ENCODE results near the gene KCNAB3. TPM values are rescaled to one million over a fixed set of nuclear protein-coding genes. Genes with fewer than 3 reads are reported as not detected.

Gene KCNAB3
- total RNA-seq, 1 experiment from 2014 or later: not detected

- DNase-seq (ENCODE audit: low read depth): peak; percentile 70
- in situ Hi-C loops (cut with HindIII; ENCODE audit: low pct_unique_long_range_greater_than_20kb, low sequenced_read_pairs): no loop called here
Observed at GRCh38 chr17:7885367-7886226, 44.1 kb downstream of the KCNAB3 start.

GRCh38 chr17:7884581-7885366 lies 44.9 kb downstream of the KCNAB3 start:
- in situ Hi-C loops (cut with HindIII; ENCODE audit: low pct_unique_long_range_greater_than_20kb, low sequenced_read_pairs): no loop called here
- DNase-seq (ENCODE audit: low read depth): no peak

GRCh38 chr17:7883781-7884386 lies 45.8 kb downstream of the KCNAB3 start:
- in situ Hi-C loops (cut with HindIII; ENCODE audit: low pct_unique_long_range_greater_than_20kb, low sequenced_read_pairs): no loop called here
- peak; percentile 67 for DNase-seq (ENCODE audit: low read depth)

- in situ Hi-C loops (cut with HindIII; ENCODE audit: low pct_unique_long_range_greater_than_20kb, low sequenced_read_pairs): no loop called here
Observed at GRCh38 chr17:7882629-7883028, 47.0 kb downstream of the KCNAB3 start.

GRCh38 chr17:7882068-7882467 lies 47.6 kb downstream of the KCNAB3 start:
- no peak for DNase-seq (ENCODE audit: low read depth)
- in situ Hi-C loops (cut with HindIII; ENCODE audit: low pct_unique_long_range_greater_than_20kb, low sequenced_read_pairs): no loop called here

More at GRCh38 chr17:7882629-7883028, 47.0 kb downstream of the KCNAB3 start:
- DNase-seq (ENCODE audit: low read depth): no peak

- in situ Hi-C loops (cut with HindIII; ENCODE audit: low pct_unique_long_range_greater_than_20kb, low sequenced_read_pairs): no loop called here
Observed at GRCh38 chr17:7881276-7882054, 48.2 kb downstream of the KCNAB3 start.

GRCh38 chr17:7880076-7880868 lies 49.4 kb downstream of the KCNAB3 start:
- no peak for DNase-seq (ENCODE audit: low read depth)
- in situ Hi-C loops (cut with HindIII; ENCODE audit: low pct_unique_long_range_greater_than_20kb, low sequenced_read_pairs): no loop called here

More at GRCh38 chr17:7881276-7882054, 48.2 kb downstream of the KCNAB3 start:
- DNase-seq (ENCODE audit: low read depth): no peak

GRCh38 chr17:7878234-7878633 lies 51.4 kb downstream of the KCNAB3 start:
- in situ Hi-C loops (cut with HindIII; ENCODE audit: low pct_unique_long_range_greater_than_20kb, low sequenced_read_pairs): no loop called here
- no peak for DNase-seq (ENCODE audit: low read depth)

- no peak for DNase-seq (ENCODE audit: low read depth)
Observed at GRCh38 chr17:7875804-7876370, 53.8 kb downstream of the KCNAB3 start.

GRCh38 chr17:7873051-7873450 lies 56.6 kb downstream of the KCNAB3 start:
- in situ Hi-C loops (cut with HindIII; ENCODE audit: low pct_unique_long_range_greater_than_20kb, low sequenced_read_pairs): no loop called here

More at GRCh38 chr17:7875804-7876370, 53.8 kb downstream of the KCNAB3 start:
- in situ Hi-C loops (cut with HindIII; ENCODE audit: low pct_unique_long_range_greater_than_20kb, low sequenced_read_pairs): no loop called here

More at GRCh38 chr17:7873051-7873450, 56.6 kb downstream of the KCNAB3 start:
- no peak for DNase-seq (ENCODE audit: low read depth)

Other genes with a start within 250 kb of the KCNAB3 start
- gene TP53, start 242.4 kb downstream of the KCNAB3 start, total RNA-seq (2014; rRNA removed; shearing (Covaris generic); ENCODE audit: low replicate concordance): 24.4 and 27.3 TPM in 2 replicates
- 18.6 and 23.1 TPM in 2 replicates for gene WRAP53, start 241.4 kb downstream of the KCNAB3 start, total RNA-seq (2014; rRNA removed; shearing (Covaris generic); ENCODE audit: low replicate concordance)
- gene EFNB3, start 224.7 kb downstream of the KCNAB3 start, total RNA-seq (2014; rRNA removed; shearing (Covaris generic); ENCODE audit: low replicate concordance): not detected in 2 replicates
- gene DNAH2, start 212.1 kb downstream of the KCNAB3 start, total RNA-seq (2014; rRNA removed; shearing (Covaris generic); ENCODE audit: low replicate concordance): 1.0 TPM in 1 of 2 replicates, not detected in the other
- 0.27 TPM in 1 of 2 replicates, not detected in the other for gene KDM6B, start 95.6 kb downstream of the KCNAB3 start, total RNA-seq (2014; rRNA removed; shearing (Covaris generic); ENCODE audit: low replicate concordance)
- not detected in 2 replicates for gene TMEM88, start 74.8 kb downstream of the KCNAB3 start, total RNA-seq (2014; rRNA removed; shearing (Covaris generic); ENCODE audit: low replicate concordance)
- 52.9 and 61.3 TPM in 2 replicates for gene NAA38, start 72.3 kb downstream of the KCNAB3 start, total RNA-seq (2014; rRNA removed; shearing (Covaris generic); ENCODE audit: low replicate concordance)
- gene CYB5D1, start 71.9 kb downstream of the KCNAB3 start, total RNA-seq (2014; rRNA removed; shearing (Covaris generic); ENCODE audit: low replicate concordance): 4.6 and 4.7 TPM in 2 replicates
- 21.3 and 23.8 TPM in 2 replicates for gene CHD3, start 41.1 kb downstream of the KCNAB3 start, total RNA-seq (2014; rRNA removed; shearing (Covaris generic); ENCODE audit: low replicate concordance)
- 2.0 and 2.6 TPM in 2 replicates for gene RNF227, start 13.6 kb downstream of the KCNAB3 start, total RNA-seq (2014; rRNA removed; shearing (Covaris generic); ENCODE audit: low replicate concordance)
- gene TRAPPC1, start 2.1 kb upstream of the KCNAB3 start, total RNA-seq (2014; rRNA removed; shearing (Covaris generic); ENCODE audit: low replicate concordance): 0.71 and 6.5 TPM in 2 replicates
- gene CNTROB, start 2.4 kb upstream of the KCNAB3 start, total RNA-seq (2014; rRNA removed; shearing (Covaris generic); ENCODE audit: low replicate concordance): 16.6 and 27.1 TPM in 2 replicates
- not detected in 2 replicates for gene GUCY2D, start 72.8 kb upstream of the KCNAB3 start, total RNA-seq (2014; rRNA removed; shearing (Covaris generic); ENCODE audit: low replicate concordance)
- gene ALOX15B, start 109.2 kb upstream of the KCNAB3 start, total RNA-seq (2014; rRNA removed; shearing (Covaris generic); ENCODE audit: low replicate concordance): not detected in 2 replicates
- gene ALOX12B, start 157.9 kb upstream of the KCNAB3 start, total RNA-seq (2014; rRNA removed; shearing (Covaris generic); ENCODE audit: low replicate concordance): 0.74 TPM in 1 of 2 replicates, not detected in the other
- gene ALOXE3, start 188.7 kb upstream of the KCNAB3 start, total RNA-seq (2014; rRNA removed; shearing (Covaris generic); ENCODE audit: low replicate concordance): not detected in 2 replicates
- 5.3 TPM in 1 of 2 replicates, not detected in the other for gene HES7, start 194.2 kb upstream of the KCNAB3 start, total RNA-seq (2014; rRNA removed; shearing (Covaris generic); ENCODE audit: low replicate concordance)
- 3.2 and 5.6 TPM in 2 replicates for gene PER1, start 222.5 kb upstream of the KCNAB3 start, total RNA-seq (2014; rRNA removed; shearing (Covaris generic); ENCODE audit: low replicate concordance)
- 0.09 TPM in 1 of 2 replicates, not detected in the other for gene VAMP2, start 233.1 kb upstream of the KCNAB3 start, total RNA-seq (2014; rRNA removed; shearing (Covaris generic); ENCODE audit: low replicate concordance)
- gene TMEM107, start 246.5 kb upstream of the KCNAB3 start, total RNA-seq (2014; rRNA removed; shearing (Covaris generic); ENCODE audit: low replicate concordance): 47.8 and 62.4 TPM in 2 replicates

All from Caki2 (cell line).